H9 (cell line): ENCODE results near the gene SYTL5. TPM values are rescaled to one million over a fixed set of nuclear protein-coding genes. Genes with fewer than 3 reads are reported as not detected.

Source experiments
- DNase-seq: peaks from one replicate; pipeline ENCODE4 v3.0.0-alpha.2; 2017
- H2AFZ ChIP-seq: one replicate; pipeline ENCODE4 v1.6.1; 2013; ENCODE audit warnings: mild to moderate bottlenecking, low read length, control low read depth, moderate library complexity
- H2AK5ac ChIP-seq: 2 replicates; pipeline ENCODE4 v1.6.1; 2013; ENCODE audit warnings: low read length, control low read depth, mixed read lengths; ENCODE audit not compliant: insufficient read length
- H2BK120ac ChIP-seq: one replicate; pipeline ENCODE4 v1.6.1; 2013; ENCODE audit warnings: low read depth, mild to moderate bottlenecking, low read length, control low read depth, inconsistent platforms; ENCODE audit not compliant: poor library complexity, severe bottlenecking
- H2BK12ac ChIP-seq: 2 replicates; pipeline ENCODE4 v1.6.1; 2013; ENCODE audit warnings: low read length, control low read depth, mixed read lengths, low read depth; ENCODE audit not compliant: insufficient read length
- H2BK15ac ChIP-seq: 2 replicates; pipeline ENCODE4 v1.6.1; 2013; ENCODE audit warnings: low read depth, low read length, control low read depth
- H2BK20ac ChIP-seq: one replicate; pipeline ENCODE4 v1.6.1; 2013; ENCODE audit warnings: low read depth, mild to moderate bottlenecking, low read length, control low read depth, inconsistent platforms; ENCODE audit not compliant: poor library complexity, severe bottlenecking
- H2BK5ac ChIP-seq: 2 replicates; pipeline ENCODE4 v1.6.1; 2013; ENCODE audit warnings: low read length, control low read depth, mixed read lengths; ENCODE audit not compliant: insufficient read length
- H3K14ac ChIP-seq: 2 replicates; pipeline ENCODE4 v1.6.1; 2013; ENCODE audit warnings: low read length, control low read depth; ENCODE audit not compliant: insufficient read depth
- H3K18ac ChIP-seq: 2 replicates; pipeline ENCODE4 v1.6.1; 2013; ENCODE audit warnings: low read depth, mild to moderate bottlenecking, mixed read lengths, low read length, control low read depth; ENCODE audit not compliant: insufficient read length
- H3K23ac ChIP-seq: 2 replicates; pipeline ENCODE4 v1.6.1; 2013; ENCODE audit warnings: low read length, control low read depth, mixed read lengths, low read depth; ENCODE audit not compliant: insufficient read length
- H3K23me2 ChIP-seq: 2 replicates; pipeline ENCODE4 v1.6.1; 2013; ENCODE audit warnings: low read depth, mild to moderate bottlenecking, mixed read lengths, low read length, control low read depth; ENCODE audit not compliant: insufficient read length, poor library complexity, severe bottlenecking
- H3K27ac ChIP-seq: 2 replicates; pipeline ENCODE4 v1.5.1; 2013; ENCODE audit warnings: low read length, control low read depth, mixed read lengths, low read depth; ENCODE audit not compliant: insufficient read length
- H3K27me3 ChIP-seq: 2 replicates; pipeline ENCODE4 v1.6.1; 2013; ENCODE audit warnings: low read length, control low read depth, inconsistent platforms; ENCODE audit not compliant: insufficient read depth
- H3K4ac ChIP-seq: 2 replicates; pipeline ENCODE4 v1.6.1; 2013; ENCODE audit warnings: low read depth, mild to moderate bottlenecking, control low read depth, inconsistent platforms, low read length, moderate library complexity
- H3K4me1 ChIP-seq: 2 replicates; pipeline ENCODE4 v1.6.1; 2013; ENCODE audit warnings: low read length, control low read depth, inconsistent platforms; ENCODE audit not compliant: insufficient read depth
- H3K4me2 ChIP-seq: 2 replicates; pipeline ENCODE4 v1.6.1; 2013; ENCODE audit warnings: low read length, control low read depth, mixed read lengths; ENCODE audit not compliant: insufficient read length, insufficient read depth
- H3K56ac ChIP-seq: 2 replicates; pipeline ENCODE4 v1.6.1; 2013; ENCODE audit warnings: low read depth, mild to moderate bottlenecking, mixed read lengths, low read length, control low read depth; ENCODE audit not compliant: insufficient read length
- H3K79me1 ChIP-seq: 2 replicates; pipeline ENCODE4 v1.6.1; 2013; ENCODE audit warnings: low read depth, mild to moderate bottlenecking, moderate library complexity, low read length, control low read depth, inconsistent platforms; ENCODE audit not compliant: insufficient read depth, poor library complexity, severe bottlenecking
- H3K79me2 ChIP-seq: 2 replicates; pipeline ENCODE4 v1.6.1; 2013; ENCODE audit warnings: low read length, control low read depth, inconsistent platforms; ENCODE audit not compliant: insufficient read depth
- H3K9ac ChIP-seq: 2 replicates; pipeline ENCODE4 v1.6.1; 2013; ENCODE audit warnings: low read length, control low read depth, mixed read lengths; ENCODE audit not compliant: insufficient read length; ENCODE audit errors: extremely low read depth
- H3K9me3 ChIP-seq: one replicate; pipeline ENCODE4 v1.6.1; 2013; ENCODE audit warnings: low read depth, low read length, inconsistent platforms; ENCODE audit not compliant: control insufficient read depth
- H3T11ph ChIP-seq: one replicate; pipeline ENCODE4 v1.6.1; 2013; ENCODE audit warnings: mild to moderate bottlenecking, low read length, control low read depth, inconsistent platforms
- H4K20me1 ChIP-seq: one replicate; pipeline ENCODE4 v1.6.1; 2013; ENCODE audit not compliant: control insufficient read depth, insufficient read length, insufficient read depth
- H4K5ac ChIP-seq: 2 replicates; pipeline ENCODE4 v1.6.1; 2013; ENCODE audit warnings: low read depth, mild to moderate bottlenecking, mixed read lengths, low read length, control low read depth; ENCODE audit not compliant: insufficient read length
- H4K8ac ChIP-seq: replicated peaks from 2 replicates; pipeline ENCODE4 v1.6.1; 2013; ENCODE audit warnings: low read length, control low read depth, mixed read lengths, low read depth; ENCODE audit not compliant: insufficient read length
- H4K91ac ChIP-seq: 2 replicates; pipeline ENCODE4 v1.6.1; 2013; ENCODE audit warnings: low read depth, mild to moderate bottlenecking, moderate library complexity, mixed read lengths, low read length, control low read depth; ENCODE audit not compliant: insufficient read length
- H3K27ac Mint-ChIP-seq, 3 experiments: 2 replicates in 2 of 3; 3 replicates in 1 of 3; pipeline ENCODE4 v1.8.0; 2020 to 2021; ENCODE audit warnings: mixed read lengths in 3 of 3, mild to moderate bottlenecking in 1 of 3, moderate library complexity in 1 of 3
- H3K27me3 Mint-ChIP-seq: 2 replicates; pipeline ENCODE4 v1.8.0; 2021; ENCODE audit warnings: low read depth, mild to moderate bottlenecking, moderate library complexity, mixed read lengths
- H3K36me3 Mint-ChIP-seq, 3 experiments: 2 replicates in 2 of 3; 3 replicates in 1 of 3; pipeline ENCODE4 v1.8.0; 2020 to 2021; ENCODE audit warnings: low read depth in 3 of 3, mixed read lengths in 3 of 3; ENCODE audit not compliant: insufficient read depth in 1 of 3
- H3K4me1 Mint-ChIP-seq, 2 experiments: 2 replicates each; pipeline ENCODE4 v1.8.0; 2020; ENCODE audit warnings: mixed read lengths in 2 of 2
- H3K4me3 Mint-ChIP-seq, 2 experiments: 2 replicates in 1 of 2; 3 replicates in 1 of 2; pipeline ENCODE4 v1.8.0; 2020 to 2021; ENCODE audit warnings: mild to moderate bottlenecking in 2 of 2, mixed read lengths in 2 of 2, moderate library complexity in 1 of 2
- H3K9me3 Mint-ChIP-seq, 2 experiments: 2 replicates in 1 of 2; 3 replicates in 1 of 2; pipeline ENCODE4 v1.8.0; 2020; ENCODE audit warnings: mild to moderate bottlenecking in 2 of 2, mixed read lengths in 2 of 2, moderate library complexity in 1 of 2
- WGBS: extraction: QIAGEN DNeasy Blood & Tissue Kit; methylation state at CpG from one replicate; pipeline ENCODE4 v1.1.7; 2013; ENCODE audit warnings: missing lambda C conversion rate, low lambda C conversion rate, mixed read lengths; ENCODE audit not compliant: insufficient read length; ENCODE audit errors: extremely low coverage; 5-methylcytosine and 5-hydroxymethylcytosine counted together
- total RNA-seq: library from RNA; stranded (reverse); gene quantifications from 2 replicates; pipeline ENCODE4 v1.2.1, GENCODE V29; 2021
- TF ChIP-seq, protein P1 (sequence below): fragments of 200-600 bp; sonication (generic); conservative IDR thresholded peaks from 3 replicates; pipeline ENCODE4 v1.8.0; 2021; ENCODE audit warnings: antibody characterized with exemption, mild to moderate bottlenecking

SYTL5 gene
- total RNA-seq, 1 experiment from 2014 or later, result 0.15 TPM

DNA sequence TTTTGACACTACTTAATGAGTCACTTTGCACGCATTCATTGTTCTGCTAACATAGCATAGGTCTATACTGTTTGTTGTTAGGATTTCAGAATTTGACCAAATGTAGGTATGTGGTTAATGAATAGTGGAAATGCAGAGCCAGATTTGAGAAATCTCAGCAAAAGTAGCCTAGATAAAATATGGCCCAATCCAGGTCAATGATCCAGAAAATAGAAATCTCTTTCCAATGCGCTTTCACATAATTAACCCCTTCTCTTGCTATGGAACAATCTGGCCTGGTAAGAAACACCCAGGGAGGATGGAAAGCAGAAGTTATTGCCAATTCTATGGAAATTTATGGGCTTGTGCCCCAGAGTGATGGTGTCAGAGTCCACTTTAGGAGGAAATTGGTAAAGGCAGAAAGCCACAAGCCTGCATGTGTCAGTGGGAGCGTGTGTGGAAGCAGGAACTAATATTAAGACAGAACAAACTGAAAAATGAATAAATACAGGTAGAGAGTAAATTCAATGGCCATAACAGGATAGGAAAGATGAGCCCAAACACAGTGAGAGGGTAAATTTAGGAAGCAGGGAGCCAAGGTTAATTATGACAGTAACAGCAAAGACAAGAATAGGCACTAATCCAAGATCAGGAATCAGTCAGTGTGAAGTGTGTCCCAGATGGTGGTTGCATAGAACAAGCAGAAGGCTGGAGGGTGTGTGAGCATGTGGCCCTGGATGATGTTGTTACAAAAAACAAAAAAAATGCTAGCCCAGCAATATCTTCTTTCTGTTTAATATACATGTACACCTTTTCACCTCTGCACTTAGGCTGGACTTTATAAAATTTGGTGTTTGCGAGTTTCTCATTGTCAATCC, 102.9 kb downstream of the SYTL5 start:
- Histone ChIP-seq H4K8ac (no peak overlapping the region), H3K79me1 (no peaks in the 10 kb centered on the region), H3K9me3 (no peaks in the 10 kb centered on the region), H4K5ac (no peak overlapping the region), H3K4me1 (no peaks in the 10 kb centered on the region), H2BK5ac (no peak overlapping the region), H2BK15ac (no peak overlapping the region), H2AK5ac (no peak overlapping the region), H3K56ac (no peak overlapping the region), H3K23me2 (no peaks in the 10 kb centered on the region), H3K23ac (no peak overlapping the region), H4K20me1 (no peaks in the 10 kb centered on the region), H3K27ac (no peak overlapping the region), H2BK120ac (no peak overlapping the region), H2AFZ (no peak overlapping the region), H2BK12ac (no peak overlapping the region), H3K4me2 (no peak overlapping the region), H2BK20ac (no peak overlapping the region), H3K14ac (no peak overlapping the region), H3K18ac (no peak overlapping the region), H3K27me3 (no peaks in the 10 kb centered on the region), H3K79me2 (no peaks in the 10 kb centered on the region), H3T11ph (no peak overlapping the region), H3K9ac (no peak overlapping the region), H3K4ac (no peak overlapping the region), H4K91ac (no peak overlapping the region)
- WGBS, result no CpG with 5 or more reads among the region's 4 CpGs
- TF ChIP-seq, protein P1, sequence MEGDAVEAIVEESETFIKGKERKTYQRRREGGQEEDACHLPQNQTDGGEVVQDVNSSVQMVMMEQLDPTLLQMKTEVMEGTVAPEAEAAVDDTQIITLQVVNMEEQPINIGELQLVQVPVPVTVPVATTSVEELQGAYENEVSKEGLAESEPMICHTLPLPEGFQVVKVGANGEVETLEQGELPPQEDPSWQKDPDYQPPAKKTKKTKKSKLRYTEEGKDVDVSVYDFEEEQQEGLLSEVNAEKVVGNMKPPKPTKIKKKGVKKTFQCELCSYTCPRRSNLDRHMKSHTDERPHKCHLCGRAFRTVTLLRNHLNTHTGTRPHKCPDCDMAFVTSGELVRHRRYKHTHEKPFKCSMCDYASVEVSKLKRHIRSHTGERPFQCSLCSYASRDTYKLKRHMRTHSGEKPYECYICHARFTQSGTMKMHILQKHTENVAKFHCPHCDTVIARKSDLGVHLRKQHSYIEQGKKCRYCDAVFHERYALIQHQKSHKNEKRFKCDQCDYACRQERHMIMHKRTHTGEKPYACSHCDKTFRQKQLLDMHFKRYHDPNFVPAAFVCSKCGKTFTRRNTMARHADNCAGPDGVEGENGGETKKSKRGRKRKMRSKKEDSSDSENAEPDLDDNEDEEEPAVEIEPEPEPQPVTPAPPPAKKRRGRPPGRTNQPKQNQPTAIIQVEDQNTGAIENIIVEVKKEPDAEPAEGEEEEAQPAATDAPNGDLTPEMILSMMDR, result no peak
- Mint-ChIP-seq H3K27ac (no peak overlapping the region), H3K4me1 (peaks cover 3% of the 10 kb centered on the region in 2 experiments; a peak in 2 of 4 replicates), H3K4me3 (no peak overlapping the region), H3K27me3 (no peaks in the 10 kb centered on the region), H3K36me3 (0 out of 7 replicates have a peak, but pooled peaks cover 0 to 3% (median 0%) of the 10 kb centered on the region in 3 experiments), H3K9me3 (peaks cover 61 to 65% of the 10 kb centered on the region in 2 experiments)
- no peak for DNase-seq
